Mesendoderm (in vitro differentiated cells): ENCODE measurements around the gene CCDC85A. TPM values are rescaled to one million over a fixed set of nuclear protein-coding genes. Genes with fewer than 3 reads are reported as not detected.

Experiments used
- DNase-seq: peaks from one replicate; pipeline ENCODE4 v3.0.0; 2013
- H2AK5ac ChIP-seq: 2 replicates; pipeline ENCODE4 v1.6.1; 2013; ENCODE audit warnings: low read length, inconsistent platforms
- H2BK120ac ChIP-seq: 2 replicates; pipeline ENCODE4 v1.6.1; 2013; ENCODE audit warnings: low read depth, mild to moderate bottlenecking, low read length, moderate library complexity, mixed read lengths
- H2BK15ac ChIP-seq: replicated peaks from 2 replicates; pipeline ENCODE4 v1.6.1; 2013; ENCODE audit warnings: low read depth, mild to moderate bottlenecking, moderate library complexity
- H2BK5ac ChIP-seq: 2 replicates; pipeline ENCODE4 v1.6.1; 2013; ENCODE audit warnings: low read length, inconsistent platforms
- H3K18ac ChIP-seq: 2 replicates; pipeline ENCODE4 v1.6.1; 2013; ENCODE audit warnings: mild to moderate bottlenecking, low read length, mixed read lengths
- H3K23ac ChIP-seq: one replicate; pipeline ENCODE4 v1.6.1; 2013; ENCODE audit warnings: low read length
- H3K27ac ChIP-seq: 2 replicates; pipeline ENCODE4 v1.5.1; 2013; ENCODE audit warnings: low read depth, mild to moderate bottlenecking, inconsistent platforms, low read length, moderate library complexity
- H3K27me3 ChIP-seq: 2 replicates; pipeline ENCODE4 v1.6.1; 2013; ENCODE audit warnings: low read length, control low read depth, mild to moderate bottlenecking, inconsistent platforms; ENCODE audit not compliant: insufficient read depth, poor library complexity
- H3K36me3 ChIP-seq: 2 replicates; pipeline ENCODE4 v1.6.1; 2013; ENCODE audit warnings: low read length, inconsistent platforms; ENCODE audit not compliant: control insufficient read depth, insufficient read depth
- H3K4ac ChIP-seq: one replicate; pipeline ENCODE4 v1.6.1; 2013; ENCODE audit warnings: low read depth, mild to moderate bottlenecking, low read length, moderate library complexity
- H3K4me1 ChIP-seq: 2 replicates; pipeline ENCODE4 v1.6.1; 2013; ENCODE audit warnings: low read depth, low read length, inconsistent platforms; ENCODE audit not compliant: control insufficient read depth
- H3K4me2 ChIP-seq: 2 replicates; pipeline ENCODE4 v1.6.1; 2013; ENCODE audit warnings: low read length
- H3K4me3 ChIP-seq: 2 replicates; pipeline ENCODE4 v1.5.1; 2013; ENCODE audit warnings: mild to moderate bottlenecking, low read length
- H3K56ac ChIP-seq: one replicate; pipeline ENCODE4 v1.6.1; 2013; ENCODE audit warnings: low read length
- H3K79me1 ChIP-seq: 2 replicates; pipeline ENCODE4 v1.6.1; 2013; ENCODE audit warnings: low read length, inconsistent platforms
- H3K79me2 ChIP-seq: 2 replicates; pipeline ENCODE4 v1.6.1; 2013; ENCODE audit warnings: mild to moderate bottlenecking, low read length; ENCODE audit not compliant: control insufficient read depth, insufficient read depth
- H3K9ac ChIP-seq: 2 replicates; pipeline ENCODE4 v1.6.1; 2013; ENCODE audit warnings: low read length, inconsistent platforms
- H4K5ac ChIP-seq: one replicate; pipeline ENCODE4 v1.6.1; 2013; ENCODE audit warnings: low read length
- H4K8ac ChIP-seq: one replicate; pipeline ENCODE4 v1.6.1; 2013; ENCODE audit warnings: low read depth, mild to moderate bottlenecking, control low read depth, low read length, moderate library complexity
- WGBS: extraction: QIAGEN DNeasy Blood & Tissue Kit; methylation state at CpG from one replicate; pipeline ENCODE4 v1.1.7; 2013; ENCODE audit warnings: low lambda C conversion rate, missing lambda C conversion rate; ENCODE audit not compliant: insufficient coverage; ENCODE audit errors: extremely low coverage; 5-methylcytosine and 5-hydroxymethylcytosine counted together
- small RNA-seq: library from polyadenylated mRNA; stranded (forward); fragments of <200 nt; extraction: miRNeasy Mini kit (QIAGEN cat#:217004); gene quantifications from one replicate; pipeline ENCODE3, GENCODE V24; 2013; ENCODE audit not compliant: insufficient read depth

CCDC85A gene

GRCh38 chr2:56390644-56391043, 206.9 kb downstream of the CCDC85A start:
- Histone ChIP-seq H3K79me1 (no peaks in the 10 kb centered on the region), H3K4ac (no peak overlapping the region), H2BK5ac (no peak overlapping the region), H4K8ac (no peak overlapping the region), H3K4me3 (no peak overlapping the region), H4K5ac (no peak overlapping the region), H2BK120ac (no peak overlapping the region), H3K4me2 (no peak overlapping the region), H3K4me1 (no peaks in the 10 kb centered on the region), H3K18ac (no peak overlapping the region), H3K27me3 (no peaks in the 10 kb centered on the region), H3K36me3 (no peaks in the 10 kb centered on the region), H2AK5ac (no peak overlapping the region), H3K56ac (no peak overlapping the region), H3K27ac (no peak overlapping the region), H3K23ac (no peak overlapping the region), H3K9ac (no peak overlapping the region), H3K79me2 (no peaks in the 10 kb centered on the region), H2BK15ac (no peak overlapping the region)
- no CpG with 5 or more reads among the region's 2 CpGs for WGBS
- DNase-seq = no peak

GRCh38 chr2:56410140-56410539, 226.3 kb downstream of the CCDC85A start:
- H2BK120ac ChIP-seq = no peak overlapping the region
- H3K4me1 ChIP-seq = no peaks in the 10 kb centered on the region
- no peak overlapping the region for H3K27ac ChIP-seq
- H3K18ac ChIP-seq = no peak overlapping the region
- H3K4me3 ChIP-seq = no peak overlapping the region
- no peaks in the 10 kb centered on the region for H3K79me1 ChIP-seq
- no peak overlapping the region for H3K56ac ChIP-seq
- no peak overlapping the region for H2BK15ac ChIP-seq
- H2AK5ac ChIP-seq = no peak overlapping the region
- no peak overlapping the region for H4K5ac ChIP-seq
- no peak overlapping the region for H3K9ac ChIP-seq
- no peaks in the 10 kb centered on the region for H3K79me2 ChIP-seq
- no peak overlapping the region for H2BK5ac ChIP-seq
- no CpG with 5 or more reads among the region's 1 CpG for WGBS
- no peak overlapping the region for H3K4ac ChIP-seq
- H4K8ac ChIP-seq = no peak overlapping the region
- no peak for DNase-seq
- no peak overlapping the region for H3K4me2 ChIP-seq
- no peaks in the 10 kb centered on the region for H3K36me3 ChIP-seq
- H3K27me3 ChIP-seq = no peaks in the 10 kb centered on the region
- H3K23ac ChIP-seq = no peak overlapping the region

- no CpG with 5 or more reads among the region's 1 CpG for WGBS
- no peaks in the 10 kb centered on the region for H3K79me1 ChIP-seq
- no peaks in the 10 kb centered on the region for H3K79me2 ChIP-seq
- no peak for DNase-seq
- H4K8ac ChIP-seq = no peak overlapping the region
- no peak overlapping the region for H3K4me3 ChIP-seq
- no peaks in the 10 kb centered on the region for H3K4me1 ChIP-seq
- no peak overlapping the region for H2BK120ac ChIP-seq
- no peak overlapping the region for H2AK5ac ChIP-seq
- H2BK15ac ChIP-seq = no peak overlapping the region
- no peaks in the 10 kb centered on the region for H3K36me3 ChIP-seq
- no peak overlapping the region for H3K56ac ChIP-seq
- H3K27me3 ChIP-seq = no peaks in the 10 kb centered on the region
- no peak overlapping the region for H3K4ac ChIP-seq
- no peak overlapping the region for H3K9ac ChIP-seq
- H4K5ac ChIP-seq = no peak overlapping the region
- H3K4me2 ChIP-seq = no peak overlapping the region
- H2BK5ac ChIP-seq = no peak overlapping the region
- H3K23ac ChIP-seq = no peak overlapping the region
- no peak overlapping the region for H3K27ac ChIP-seq
- H3K18ac ChIP-seq = no peak overlapping the region
These were observed 232.8 kb downstream of the CCDC85A start for GRCh38 chr2:56416500-56417176.

Small RNAs within 50 kb of the gene (small RNA-seq; reads per million reads assigned to genes)
- gene RNA5SP93 = not detected
